SKM-1 treated with dmso at 0.1 percent for 144 hours (cell line): ENCODE measurements around the gene FOLR1.
"Not testable (repeated sequence)": the region's sequence is repeated elsewhere in the genome, so short reads cannot be mapped to it uniquely, and the experiment has no call there.

Source experiments
- DNase-seq: peaks from one replicate; lab custom pipeline; 2025; ENCODE audit not compliant: unreplicated experiment; lab: John Stamatoyannopoulos, UW

The FOLR1 gene

DNA sequence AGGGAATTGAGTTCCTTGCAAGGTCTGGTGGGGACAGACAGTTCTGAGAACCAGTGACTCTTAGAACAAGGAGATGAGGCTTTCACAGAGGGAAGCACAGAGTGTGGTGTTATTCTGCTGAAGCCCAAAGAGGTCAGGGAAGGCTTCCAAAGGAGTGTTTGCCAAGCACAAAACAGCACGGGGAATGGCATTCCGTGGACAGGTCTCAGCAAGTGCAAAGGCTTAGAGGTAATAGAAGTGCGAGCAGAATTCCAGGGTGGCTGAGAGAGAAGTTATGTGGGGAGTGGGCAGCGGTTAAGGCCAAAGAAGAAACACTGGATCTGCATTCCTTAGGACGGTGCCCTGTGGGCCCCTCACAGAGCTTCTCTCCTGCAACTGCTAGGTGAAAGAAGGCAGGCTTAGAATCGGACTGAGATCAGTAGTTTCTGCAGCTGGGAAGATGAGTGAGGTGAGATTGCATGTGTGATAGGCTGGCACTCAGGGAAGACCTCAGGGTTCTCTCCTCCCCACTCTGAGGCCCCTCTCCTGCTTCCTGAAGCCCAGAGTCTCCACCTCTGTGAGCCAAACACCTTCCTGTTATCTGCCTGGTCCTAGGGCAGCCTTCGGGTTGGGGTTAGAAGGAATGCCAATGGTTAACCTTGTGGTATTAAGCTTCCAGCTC is 10.9 kb upstream of the FOLR1 start:
- DNase-seq = not testable (repeated sequence)

DNA sequence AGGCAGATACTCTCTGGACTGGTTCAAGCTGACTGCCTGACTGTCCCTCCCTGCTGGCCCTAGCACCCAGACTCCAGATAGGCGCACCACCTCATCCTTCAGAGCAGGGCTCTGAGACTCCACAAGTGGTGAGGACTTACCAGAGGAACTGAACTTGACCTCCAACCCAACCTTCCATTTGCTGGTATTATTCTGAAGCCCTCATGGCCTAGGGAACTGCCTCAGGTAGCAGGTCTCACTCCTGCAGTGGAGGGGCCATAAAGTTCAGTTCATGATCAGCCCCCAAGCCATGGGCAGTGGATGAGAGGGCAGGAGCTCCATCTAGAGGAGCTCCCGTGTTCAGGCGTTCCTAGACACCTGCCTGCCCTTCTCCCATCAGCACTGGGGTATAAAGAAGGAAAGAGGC is 10.4 kb upstream of the FOLR1 start:
- DNase-seq = not testable (repeated sequence)

- no peak for DNase-seq
These were observed 3.7 kb upstream of the FOLR1 start for GRCh38 chr11:72188267-72188666.

- no peak for DNase-seq
These were observed 2.3 kb upstream of the FOLR1 start for GRCh38 chr11:72189455-72190250.

GRCh38 chr11:72190631-72191071 is 1.3 kb upstream of the FOLR1 start:
- DNase-seq = no peak

DNA sequence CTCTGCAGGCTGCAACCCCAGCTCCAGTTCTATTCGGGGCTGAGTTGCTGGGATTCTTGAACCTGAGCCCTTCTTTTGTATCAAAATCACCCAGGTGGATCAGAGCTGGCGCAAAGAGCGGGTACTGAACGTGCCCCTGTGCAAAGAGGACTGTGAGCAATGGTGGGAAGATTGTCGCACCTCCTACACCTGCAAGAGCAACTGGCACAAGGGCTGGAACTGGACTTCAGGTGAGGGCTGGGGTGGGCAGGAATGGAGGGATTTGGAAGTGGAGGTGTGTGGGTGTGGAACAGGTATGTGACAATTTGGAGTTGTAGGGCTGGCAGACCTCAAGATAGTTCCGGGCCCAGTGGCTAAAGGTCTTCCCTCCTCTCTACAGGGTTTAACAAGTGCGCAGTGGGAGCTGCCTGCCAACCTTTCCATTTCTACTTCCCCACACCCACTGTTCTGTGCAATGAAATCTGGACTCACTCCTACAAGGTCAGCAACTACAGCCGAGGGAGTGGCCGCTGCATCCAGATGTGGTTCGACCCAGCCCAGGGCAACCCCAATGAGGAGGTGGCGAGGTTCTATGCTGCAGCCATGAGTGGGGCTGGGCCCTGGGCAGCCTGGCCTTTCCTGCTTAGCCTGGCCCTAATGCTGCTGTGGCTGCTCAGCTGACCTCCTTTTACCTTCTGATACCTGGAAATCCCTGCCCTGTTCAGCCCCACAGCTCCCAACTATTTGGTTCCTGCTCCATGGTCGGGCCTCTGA is 3.8 kb downstream of the FOLR1 start:
- no peak for DNase-seq

GRCh38 chr11:72201445-72201844 is 9.5 kb downstream of the FOLR1 start:
- DNase-seq = not testable (repeated sequence)

- DNase-seq = no peak
These were observed 10.6 kb downstream of the FOLR1 start for GRCh38 chr11:72202571-72202970.

GRCh38 chr11:72203163-72203562 is 11.2 kb downstream of the FOLR1 start:
- no peak for DNase-seq

- no peak for DNase-seq
These were observed 12.9 kb downstream of the FOLR1 start for GRCh38 chr11:72204886-72205285.

DNA sequence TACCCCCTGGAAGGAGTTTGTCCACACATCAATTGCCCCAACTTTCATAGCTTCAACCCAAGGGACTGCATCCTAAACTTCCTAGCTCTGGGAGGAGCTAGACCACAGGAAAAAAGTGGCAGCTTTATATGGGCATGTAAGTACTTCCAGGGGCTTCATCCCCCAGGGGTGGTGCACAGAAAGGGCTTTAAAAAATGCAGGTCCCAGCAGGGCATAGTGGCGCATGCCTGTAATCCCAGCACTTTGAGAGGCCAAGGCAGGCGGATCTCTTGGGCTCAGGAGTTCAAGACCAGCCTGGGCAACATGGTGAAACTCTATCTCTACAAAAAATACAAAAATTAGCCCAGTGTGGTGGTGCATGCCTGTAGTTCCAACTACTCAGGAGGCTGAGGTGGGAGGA is 14.9 kb downstream of the FOLR1 start:
- DNase-seq = not testable (repeated sequence)

DNA sequence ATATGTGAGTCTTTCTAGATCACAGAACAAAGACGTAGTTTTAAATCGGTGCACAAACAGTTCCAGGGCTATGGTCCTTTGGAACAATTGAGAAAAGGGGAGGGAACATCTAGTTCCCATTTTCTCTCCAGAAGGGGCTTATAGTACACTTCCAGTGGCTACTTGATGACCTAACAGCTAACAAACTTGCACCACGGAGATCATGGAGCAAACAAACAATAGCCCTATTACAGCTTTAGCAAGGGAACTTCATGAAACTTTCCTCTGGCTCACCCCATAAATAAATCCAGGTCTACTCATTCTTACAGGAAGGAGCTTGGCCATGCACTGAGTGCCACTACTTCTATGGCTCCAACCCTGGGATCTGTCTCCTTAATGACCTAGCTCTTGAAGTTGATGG is 16.3 kb downstream of the FOLR1 start:
- no peak for DNase-seq

- peak; percentile 39 for DNase-seq
These were observed 17.2 kb downstream of the FOLR1 start for GRCh38 chr11:72209101-72209500.

DNA sequence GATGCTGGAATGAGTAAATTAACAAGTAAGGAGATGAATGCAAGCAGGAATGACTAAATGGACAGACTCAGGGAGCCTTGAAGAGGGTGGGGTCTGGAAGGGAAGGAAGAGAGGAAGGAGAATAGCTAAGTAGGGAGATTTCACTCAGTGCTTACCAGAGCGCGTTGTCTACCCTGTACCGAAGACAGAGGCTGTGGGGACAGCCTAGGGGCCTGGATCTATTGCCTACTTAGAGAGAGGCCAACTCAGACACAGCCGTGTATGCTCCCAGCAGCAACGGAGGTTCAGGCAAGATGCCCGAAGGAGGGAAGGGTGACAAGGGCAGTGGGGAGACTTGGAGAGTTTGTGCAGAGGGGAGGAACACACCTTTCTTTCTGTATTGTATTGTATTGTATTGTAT is 24.7 kb downstream of the FOLR1 start, which contains the start of gene FOLR2:
FOLR2 (plus strand) TSS at position 157 of the 400 bp plus-strand sequence. CDS start 1,791 bp downstream, outside the sequence.
- no peak for DNase-seq

DNA sequence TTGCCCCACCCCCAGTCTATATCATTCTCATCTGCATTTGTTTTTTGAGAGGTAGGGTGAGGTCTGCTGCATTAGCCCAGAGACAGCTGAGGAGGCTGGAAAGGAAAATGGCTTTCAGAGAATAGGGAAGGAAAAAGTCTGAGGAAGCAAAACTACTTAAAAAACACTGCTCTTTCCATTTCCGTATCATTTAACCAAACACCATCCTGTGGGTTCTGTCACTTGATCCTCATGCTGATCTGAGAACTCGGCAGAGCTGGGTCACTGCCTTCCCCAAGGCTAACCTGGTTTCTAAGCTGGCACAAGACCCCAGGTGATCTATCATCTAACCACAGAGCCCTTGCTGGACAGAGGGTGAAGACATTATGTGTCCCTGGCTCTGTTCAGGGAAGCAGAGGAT is 25.9 kb downstream of the FOLR1 start:
- peak; percentile 67 for DNase-seq

- no peak for DNase-seq
These were observed 26.4 kb downstream of the FOLR1 start for GRCh38 chr11:72218251-72218745.

DNA sequence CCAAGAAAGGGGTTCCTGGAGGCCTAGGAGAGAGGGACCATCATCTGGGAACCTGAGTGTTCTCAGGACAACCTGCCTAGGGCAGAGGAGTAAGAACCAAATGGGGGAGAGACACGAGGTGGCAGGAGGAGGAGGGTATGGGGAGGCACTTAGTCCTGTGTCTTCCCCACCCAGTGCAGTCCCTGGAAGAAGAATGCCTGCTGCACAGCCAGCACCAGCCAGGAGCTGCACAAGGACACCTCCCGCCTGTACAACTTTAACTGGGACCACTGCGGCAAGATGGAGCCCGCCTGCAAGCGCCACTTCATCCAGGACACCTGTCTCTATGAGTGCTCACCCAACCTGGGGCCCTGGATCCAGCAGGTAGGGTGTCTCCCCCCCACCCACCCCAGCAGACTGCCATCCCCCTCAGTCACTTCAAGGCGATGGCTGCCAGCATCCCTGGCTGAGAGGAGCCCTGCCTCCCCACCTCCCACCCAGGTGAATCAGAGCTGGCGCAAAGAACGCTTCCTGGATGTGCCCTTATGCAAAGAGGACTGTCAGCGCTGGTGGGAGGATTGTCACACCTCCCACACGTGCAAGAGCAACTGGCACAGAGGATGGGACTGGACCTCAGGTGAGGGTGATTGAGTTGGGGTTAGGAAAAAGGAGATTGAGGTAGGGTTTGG is 28.9 kb downstream of the FOLR1 start:
- DNase-seq = no peak

DNA sequence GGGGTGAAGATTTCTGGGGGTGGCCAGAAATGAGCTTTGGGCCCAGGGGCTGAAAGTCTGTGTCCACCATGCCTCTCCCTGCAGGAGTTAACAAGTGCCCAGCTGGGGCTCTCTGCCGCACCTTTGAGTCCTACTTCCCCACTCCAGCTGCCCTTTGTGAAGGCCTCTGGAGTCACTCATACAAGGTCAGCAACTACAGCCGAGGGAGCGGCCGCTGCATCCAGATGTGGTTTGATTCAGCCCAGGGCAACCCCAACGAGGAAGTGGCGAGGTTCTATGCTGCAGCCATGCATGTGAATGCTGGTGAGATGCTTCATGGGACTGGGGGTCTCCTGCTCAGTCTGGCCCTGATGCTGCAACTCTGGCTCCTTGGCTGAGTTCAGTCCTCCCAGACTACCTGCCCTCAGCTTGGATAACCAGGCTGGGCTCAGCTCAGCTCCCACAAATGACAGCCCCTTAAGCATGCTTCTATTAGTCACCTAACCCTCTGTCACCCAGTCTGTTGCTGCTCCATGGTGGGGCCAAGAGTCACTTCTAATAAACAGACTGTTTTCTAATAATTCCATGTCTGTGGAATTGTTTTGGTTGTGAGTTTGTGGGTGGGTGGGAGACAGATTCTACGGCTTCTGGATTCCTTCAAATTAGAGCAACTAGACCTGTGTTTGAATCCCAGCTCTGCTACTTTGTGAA is 29.6 kb downstream of the FOLR1 start:
- peak; percentile 37 for DNase-seq

- DNase-seq = no peak
These were observed 30.4 kb downstream of the FOLR1 start for GRCh38 chr11:72222106-72222891.
